GM12892 (cell line): ENCODE results near the gene LPIN1.

Source experiments
- POLR2A ChIP-seq: IDR thresholded peaks from 2 replicates; pipeline ENCODE4 v1.6.1; 2011; ENCODE audit warnings: low read depth, low read length, control low read depth
- POLR2AphosphoS5 ChIP-seq: IDR thresholded peaks from 2 replicates; pipeline ENCODE4 v1.6.1; 2011; ENCODE audit warnings: low read depth, low read length, control low read depth
- TAF1 ChIP-seq: IDR thresholded peaks from 2 replicates; pipeline ENCODE4 v1.6.1; 2011; ENCODE audit warnings: low read depth, mild to moderate bottlenecking, control low read depth, low read length, borderline replicate concordance

DNA sequence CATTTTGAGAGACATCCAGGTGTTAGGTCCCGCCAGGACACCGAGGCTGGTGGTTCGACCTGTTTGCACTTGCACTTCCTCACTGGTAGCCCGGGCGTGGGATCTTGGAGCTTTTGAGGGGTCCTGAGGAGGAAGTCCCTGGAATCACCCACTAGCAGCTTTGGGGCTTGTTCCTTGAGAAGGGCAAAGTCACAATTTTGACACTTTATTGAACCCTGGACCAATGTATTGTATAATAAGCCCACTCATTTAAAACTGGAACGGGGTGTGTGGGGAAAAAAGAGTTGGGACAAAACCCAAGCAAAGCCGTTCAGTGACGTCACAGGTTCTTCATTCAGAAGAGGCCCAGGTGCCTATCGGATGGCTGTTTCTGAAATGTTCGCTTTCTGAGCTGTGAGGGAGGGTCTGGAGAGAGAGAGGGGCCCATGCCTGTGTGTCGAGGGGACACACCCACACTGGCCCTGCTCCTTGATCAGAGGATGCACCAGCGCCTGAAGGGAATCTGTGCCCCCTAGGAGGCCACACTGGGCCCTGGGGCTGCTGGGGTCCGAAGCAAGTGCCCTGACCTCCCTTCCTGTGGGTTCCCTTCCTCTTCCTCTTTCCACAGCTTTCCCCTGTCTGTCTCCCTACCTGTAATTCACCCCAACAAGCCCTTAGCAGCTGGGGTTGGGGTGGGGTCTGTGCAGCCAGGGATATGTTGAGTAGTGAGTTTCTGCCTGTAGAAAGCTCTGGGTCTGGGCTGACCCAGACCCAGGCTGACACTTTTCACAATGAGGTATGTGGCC is 2.6 kb downstream of the LPIN1 start:
- TF ChIP-seq POLR2A (no peak), TAF1 (no peak), POLR2AphosphoS5 (no peak)
